Muscle of leg (tissue), 16 donors: ENCODE data around the gene CAPNS1. TPM values are rescaled to one million over a fixed set of nuclear protein-coding genes. Genes with fewer than 3 reads are reported as not detected.

ENCODE experiments used
- DNase-seq: peaks from one replicate; pipeline ENCODE4 v3.0.0; 2013
- H3K27ac ChIP-seq: one replicate; pipeline ENCODE4 v1.5.1; 2013; ENCODE audit warnings: mild to moderate bottlenecking, low read length, control low read depth
- H3K27me3 ChIP-seq: one replicate; pipeline ENCODE4 v1.6.1; 2013; ENCODE audit warnings: low read length; ENCODE audit not compliant: control insufficient read depth, insufficient read depth
- H3K36me3 ChIP-seq: one replicate; pipeline ENCODE4 v1.6.1; 2013; ENCODE audit warnings: low read length; ENCODE audit not compliant: control insufficient read depth, insufficient read depth
- H3K4me1 ChIP-seq: one replicate; pipeline ENCODE4 v1.6.1; 2013; ENCODE audit warnings: low read length; ENCODE audit not compliant: control insufficient read depth, insufficient read depth
- H3K4me3 ChIP-seq: one replicate; pipeline ENCODE4 v1.5.1; 2013; ENCODE audit warnings: low read length, control low read depth
- H3K9me3 ChIP-seq: replicated peaks from 2 replicates; pipeline ENCODE4 v1.6.1; 2013; ENCODE audit warnings: low read depth, low read length; ENCODE audit not compliant: control insufficient read depth
- WGBS: methylation state at CpG from one replicate; pipeline ENCODE4 v1.1.5; 2013; ENCODE audit warnings: missing lambda C conversion rate; ENCODE audit not compliant: insufficient coverage; 5-methylcytosine and 5-hydroxymethylcytosine counted together
- long read RNA-seq, 11 donors: transcript quantifications; one replicate each; lab custom pipeline, GENCODE V29; 2026
- polyA plus RNA-seq, 8 donors: library from polyadenylated mRNA; unstranded; fragments of 120-200 nt; gene quantifications; one replicate each; pipeline versions ENCODE4 v1.2.1 to v1.2.3, GENCODE V29; 2013; ENCODE audit warnings: inconsistent platforms in 1 of 8, low replicate concordance in 1 of 8; ENCODE audit not compliant: insufficient read length in 8 of 8, insufficient read depth in 1 of 8
- total RNA-seq: library from RNA; stranded (reverse); fragments of 120-200 nt; gene quantifications from one replicate; pipeline ENCODE4 v1.2.4, GENCODE V29; 2013

CAPNS1 gene
- 342 TPM for total RNA-seq
- polyA plus RNA-seq: 100 to 1,000 TPM; 492 to 602 (median 554) TPM
- long read RNA-seq, donor 1, transcript CAPNS1-201 (11 exons, 1,918 nt): major isoform, 22 of 255 reads
- long read RNA-seq, donor 1, partial matches to known transcripts: 204 of 255 reads
- long read RNA-seq, donor 1, other reads (novel, unspliced or antisense): 29 of 255 reads
- long read RNA-seq, donor 2, transcript CAPNS1-201 (11 exons, 1,918 nt): major isoform, 7 of 63 reads
- long read RNA-seq, donor 2, partial matches to known transcripts: 56 of 63 reads
- long read RNA-seq, donor 2, other reads (novel, unspliced or antisense): 0 of 63 reads
- long read RNA-seq, donor 3, transcript CAPNS1-201 (11 exons, 1,918 nt): major isoform, 68 of 396 reads
- long read RNA-seq, donor 3, partial matches to known transcripts: 278 of 396 reads
- long read RNA-seq, donor 3, other reads (novel, unspliced or antisense): 50 of 396 reads
- long read RNA-seq, donor 4, transcript CAPNS1-201 (11 exons, 1,918 nt): major isoform, 47 of 377 reads
- long read RNA-seq, donor 4, partial matches to known transcripts: 280 of 377 reads
- long read RNA-seq, donor 4, other reads (novel, unspliced or antisense): 50 of 377 reads
- long read RNA-seq, donor 5, transcript CAPNS1-201 (11 exons, 1,918 nt): major isoform, 92 of 727 reads
- long read RNA-seq, donor 5, partial matches to known transcripts: 554 of 727 reads
- long read RNA-seq, donor 5, other reads (novel, unspliced or antisense): 80 of 727 reads
- long read RNA-seq, donor 6, transcript CAPNS1-201 (11 exons, 1,918 nt): major isoform, 109 of 996 reads
- long read RNA-seq, donor 6, partial matches to known transcripts: 828 of 996 reads
- long read RNA-seq, donor 6, other reads (novel, unspliced or antisense): 59 of 996 reads
- long read RNA-seq, donor 7, transcript CAPNS1-201 (11 exons, 1,918 nt): major isoform, 51 of 694 reads
- long read RNA-seq, donor 7, partial matches to known transcripts: 574 of 694 reads
- long read RNA-seq, donor 7, other reads (novel, unspliced or antisense): 69 of 694 reads
- long read RNA-seq, donor 8, transcript CAPNS1-201 (11 exons, 1,918 nt): major isoform, 40 of 384 reads
- long read RNA-seq, donor 8, partial matches to known transcripts: 306 of 384 reads
- long read RNA-seq, donor 8, other reads (novel, unspliced or antisense): 38 of 384 reads
- long read RNA-seq, donor 9, transcript CAPNS1-201 (11 exons, 1,918 nt): major isoform, 23 of 659 reads
- long read RNA-seq, donor 9, partial matches to known transcripts: 616 of 659 reads
- long read RNA-seq, donor 9, other reads (novel, unspliced or antisense): 19 of 659 reads
- long read RNA-seq, donor 10, transcript CAPNS1-201 (11 exons, 1,918 nt): major isoform, 61 of 1,136 reads
- long read RNA-seq, donor 10, partial matches to known transcripts: 976 of 1,136 reads
- long read RNA-seq, donor 10, other reads (novel, unspliced or antisense): 99 of 1,136 reads
- long read RNA-seq, donor 11, transcript CAPNS1-201 (11 exons, 1,918 nt): major isoform, 48 of 462 reads
- long read RNA-seq, donor 11, partial matches to known transcripts: 385 of 462 reads
- long read RNA-seq, donor 11, other reads (novel, unspliced or antisense): 28 of 462 reads

- Histone ChIP-seq H3K9me3 (no peaks in the 10 kb centered on the region), H3K36me3 (peaks cover 27% of the 10 kb centered on the region), H3K4me1 (peaks cover 19% of the 10 kb centered on the region), H3K27me3 (no peaks in the 10 kb centered on the region), H3K27ac (peak within 1 kb of the TSS; percentile 97), H3K4me3 (peak within 1 kb of the TSS; percentile 92)
- peak; percentile 99 for DNase-seq
- WGBS: under 1% methylated on average over 71 of the region's 75 CpGs
Observed at GRCh38 chr19:36139473-36140303, at the start of gene CAPNS1. CAPNS1 (plus strand) TSS chr19:36140066; CDS start chr19:36141012, 946 bp downstream.

GRCh38 chr19:36090910-36091695 lies 48.8 kb upstream of the CAPNS1 start:
- 70% methylated on average over 5 of the region's 13 CpGs for WGBS
- Histone ChIP-seq H3K4me1 (no peaks in the 10 kb centered on the region), H3K4me3 (no peak overlapping the region), H3K27ac (no peak overlapping the region), H3K36me3 (peaks cover 50% of the 10 kb centered on the region), H3K9me3 (no peaks in the 10 kb centered on the region), H3K27me3 (no peaks in the 10 kb centered on the region)
- DNase-seq: no peak

GRCh38 chr19:36092566-36092965 lies 47.3 kb upstream of the CAPNS1 start:
- no peak for DNase-seq
- Histone ChIP-seq H3K9me3 (no peaks in the 10 kb centered on the region), H3K4me3 (no peak overlapping the region), H3K27me3 (no peaks in the 10 kb centered on the region), H3K27ac (no peak overlapping the region), H3K4me1 (no peaks in the 10 kb centered on the region), H3K36me3 (peaks cover 49% of the 10 kb centered on the region)
- WGBS: 94% methylated on average over 7 of the region's 7 CpGs

- peaks cover 44% of the 10 kb centered on the region for H3K36me3 ChIP-seq
- no peak for DNase-seq
- no peaks in the 10 kb centered on the region for H3K4me1 ChIP-seq
- H3K27ac ChIP-seq: no peak overlapping the region
- WGBS: 82% methylated on average over 2 of the region's 5 CpGs
- H3K9me3 ChIP-seq: no peaks in the 10 kb centered on the region
- no peaks in the 10 kb centered on the region for H3K27me3 ChIP-seq
- H3K4me3 ChIP-seq: no peak overlapping the region
Observed at GRCh38 chr19:36093146-36093662, 46.7 kb upstream of the CAPNS1 start.

- peaks cover 40% of the 10 kb centered on the region for H3K36me3 ChIP-seq
- no peak overlapping the region for H3K4me3 ChIP-seq
- H3K27ac ChIP-seq: no peak overlapping the region
- WGBS: no CpG with 5 or more reads among the region's 6 CpGs
- DNase-seq: no peak
- H3K4me1 ChIP-seq: no peaks in the 10 kb centered on the region
- no peaks in the 10 kb centered on the region for H3K9me3 ChIP-seq
- no peaks in the 10 kb centered on the region for H3K27me3 ChIP-seq
Observed at GRCh38 chr19:36093687-36094086, 46.2 kb upstream of the CAPNS1 start.

- Histone ChIP-seq H3K4me1 (peaks cover 9% of the 10 kb centered on the region), H3K27me3 (no peaks in the 10 kb centered on the region), H3K36me3 (peaks cover 33% of the 10 kb centered on the region), H3K27ac (no peak overlapping the region), H3K9me3 (no peaks in the 10 kb centered on the region), H3K4me3 (no peak overlapping the region)
- DNase-seq: no peak
- 92% methylated on average over 5 of the region's 6 CpGs for WGBS
Observed at GRCh38 chr19:36097036-36097435, 42.8 kb upstream of the CAPNS1 start.

- 92% methylated on average over 19 of the region's 19 CpGs for WGBS
- peaks cover 39% of the 10 kb centered on the region for H3K36me3 ChIP-seq
- H3K4me3 ChIP-seq: no peak overlapping the region
- no peak for DNase-seq
- H3K4me1 ChIP-seq: peaks cover 9% of the 10 kb centered on the region
- H3K27me3 ChIP-seq: no peaks in the 10 kb centered on the region
- no peaks in the 10 kb centered on the region for H3K9me3 ChIP-seq
- no peak overlapping the region for H3K27ac ChIP-seq
Observed at GRCh38 chr19:36099166-36099785, 40.6 kb upstream of the CAPNS1 start.

- 100% methylated on average over 5 of the region's 5 CpGs for WGBS
- Histone ChIP-seq H3K4me3 (no peak overlapping the region), H3K4me1 (peaks cover 9% of the 10 kb centered on the region), H3K9me3 (no peaks in the 10 kb centered on the region), H3K27me3 (no peaks in the 10 kb centered on the region), H3K27ac (no peak overlapping the region), H3K36me3 (peaks cover 46% of the 10 kb centered on the region)
- no peak for DNase-seq
Observed at GRCh38 chr19:36100476-36100875, 39.4 kb upstream of the CAPNS1 start.
